MCF 10A (cell line): Measurements from ENCODE around the gene MOB3C. TPM values are rescaled to one million over a fixed set of nuclear protein-coding genes. Genes with fewer than 3 reads are reported as not detected.
A peak's percentile ranks its signal among the peaks of the same experiment; 100 is the strongest.

ENCODE experiments used
- BruUV-seq: library from RNA; stranded (reverse); fragments of 400-500 nt; replicated peaks from 2 replicates; lab custom pipeline; 2021; lab: Mats Ljungman, UMichigan
- CTCF ChIA-PET: fragments of 300-600 bp; sonication (Branson Sonifier 250); formaldehyde crosslinking; extraction: SDS; loops from one replicate; lab custom pipeline; 2021; ENCODE audit warnings: antibody characterized with exemption, inconsistent platforms; lab: Yijun Ruan, JAX
- POLR2A ChIA-PET: fragments of 300-600, 350-650 bp; sonication (Branson Sonifier 250); formaldehyde crosslinking; extraction: SDS; loops from one replicate; lab custom pipeline; 2020; ENCODE audit warnings: antibody characterized with exemption, inconsistent platforms; lab: Yijun Ruan, JAX
- DNase-seq: peaks from one replicate; pipeline ENCODE4 v3.0.0-alpha.2; 2018; ENCODE audit not compliant: unreplicated experiment
- H3K27ac Mint-ChIP-seq: one replicate; pipeline ENCODE4 v1.8.0; 2022; ENCODE audit warnings: mild to moderate bottlenecking, low read depth, mixed read lengths; ENCODE audit not compliant: unreplicated experiment
- H3K27me3 Mint-ChIP-seq: one replicate; pipeline ENCODE4 v1.8.0; 2022; ENCODE audit warnings: mixed read lengths; ENCODE audit not compliant: insufficient read depth, unreplicated experiment
- H3K36me3 Mint-ChIP-seq: one replicate; pipeline ENCODE4 v1.8.0; 2022; ENCODE audit warnings: mild to moderate bottlenecking, moderate library complexity, mixed read lengths; ENCODE audit not compliant: insufficient read depth, unreplicated experiment
- H3K4me1 Mint-ChIP-seq: one replicate; pipeline ENCODE4 v1.8.0; 2022; ENCODE audit warnings: mixed read lengths; ENCODE audit not compliant: insufficient read depth, unreplicated experiment
- H3K4me3 Mint-ChIP-seq: one replicate; pipeline ENCODE4 v1.8.0; 2022; ENCODE audit warnings: mild to moderate bottlenecking, moderate library complexity, mixed read lengths; ENCODE audit not compliant: unreplicated experiment
- H3K9me3 Mint-ChIP-seq: one replicate; pipeline ENCODE4 v1.8.0; 2022; ENCODE audit warnings: mixed read lengths; ENCODE audit not compliant: unreplicated experiment
- intact Hi-C: fragments of 100-400 bp; cut with micrococcal nuclease; formaldehyde crosslinking; loops from 2 replicates; pipeline ENCODE4 v1.14.1; 2022
- total RNA-seq: library from RNA; stranded (reverse); gene quantifications from 2 replicates; pipeline ENCODE4 v1.2.3, GENCODE V29; 2022
- TF ChIP-seq, protein P1 (sequence below): fragments of 200-600 bp; IDR thresholded peaks from one replicate; pipeline ENCODE4 v1.8.0; 2022; ENCODE audit warnings: antibody characterized with exemption, mild to moderate bottlenecking; ENCODE audit not compliant: unreplicated experiment

MOB3C gene
- total RNA-seq, 1 experiment from 2014 or later: 5.8 TPM

DNA sequence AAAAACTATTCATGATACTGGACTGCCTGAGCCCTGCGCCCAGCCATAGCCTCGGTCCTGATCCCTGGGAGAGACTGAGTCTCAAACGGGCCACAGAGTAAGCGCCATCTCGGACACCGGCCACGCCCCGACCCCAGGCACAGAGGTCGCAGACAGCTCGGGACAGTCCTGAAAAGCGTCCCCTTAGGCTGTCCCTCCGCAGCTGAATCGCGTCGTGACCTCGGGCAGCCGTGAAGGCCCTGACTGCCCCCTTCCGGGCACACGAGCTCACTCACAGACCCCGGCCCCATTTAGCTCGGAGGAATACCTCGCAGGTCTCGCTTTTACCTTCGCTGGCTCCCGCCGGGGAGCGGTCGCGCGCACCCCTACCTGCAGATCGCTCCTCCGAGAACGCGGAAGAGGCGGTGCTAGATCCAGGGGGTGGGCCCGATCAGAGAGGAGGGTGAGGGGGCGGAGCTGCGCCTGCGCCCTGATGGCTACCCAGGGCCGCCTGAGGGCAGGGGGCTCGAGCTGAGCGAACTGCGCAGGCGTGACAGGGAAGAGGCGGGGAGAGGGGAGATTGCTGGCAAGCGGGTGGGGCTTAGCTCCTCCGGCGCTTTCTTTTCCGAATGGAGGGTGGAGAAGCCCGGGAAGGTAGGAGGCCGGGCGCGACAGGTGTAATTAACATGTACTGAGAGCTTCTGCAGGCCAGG, 12.6 kb downstream of the MOB3C start, which contains the start of gene MKNK1:
TSS of gene MKNK1 (minus strand) at position 411 of the 692 bp plus-strand sequence. CDS start 20,941 bp downstream, outside the sequence.
- no peaks in the 10 kb centered on the region for H3K27me3 Mint-ChIP-seq
- CTCF ChIA-PET: interaction anchor here (0.6 to 1.6 kb wide), 10 partner anchors 8 to 571 kb away, joined by 3 to 6 read pairs (median 3); partner anchors contain the start of gene MOB3C
- TF ChIP-seq, protein P1, sequence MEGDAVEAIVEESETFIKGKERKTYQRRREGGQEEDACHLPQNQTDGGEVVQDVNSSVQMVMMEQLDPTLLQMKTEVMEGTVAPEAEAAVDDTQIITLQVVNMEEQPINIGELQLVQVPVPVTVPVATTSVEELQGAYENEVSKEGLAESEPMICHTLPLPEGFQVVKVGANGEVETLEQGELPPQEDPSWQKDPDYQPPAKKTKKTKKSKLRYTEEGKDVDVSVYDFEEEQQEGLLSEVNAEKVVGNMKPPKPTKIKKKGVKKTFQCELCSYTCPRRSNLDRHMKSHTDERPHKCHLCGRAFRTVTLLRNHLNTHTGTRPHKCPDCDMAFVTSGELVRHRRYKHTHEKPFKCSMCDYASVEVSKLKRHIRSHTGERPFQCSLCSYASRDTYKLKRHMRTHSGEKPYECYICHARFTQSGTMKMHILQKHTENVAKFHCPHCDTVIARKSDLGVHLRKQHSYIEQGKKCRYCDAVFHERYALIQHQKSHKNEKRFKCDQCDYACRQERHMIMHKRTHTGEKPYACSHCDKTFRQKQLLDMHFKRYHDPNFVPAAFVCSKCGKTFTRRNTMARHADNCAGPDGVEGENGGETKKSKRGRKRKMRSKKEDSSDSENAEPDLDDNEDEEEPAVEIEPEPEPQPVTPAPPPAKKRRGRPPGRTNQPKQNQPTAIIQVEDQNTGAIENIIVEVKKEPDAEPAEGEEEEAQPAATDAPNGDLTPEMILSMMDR: peak; percentile 7
- H3K4me1 Mint-ChIP-seq: peaks cover 17% of the 10 kb centered on the region
- intact Hi-C loops: no loop called here
- TSS peak; percentile 40 for BruUV-seq
- peak within 1 kb of the TSS; percentile 80 for H3K27ac Mint-ChIP-seq
- POLR2A ChIA-PET: interaction anchor here (0.6 to 6.9 kb wide), 22 partner anchors 9 to 1416 kb away, joined by 3 to 73 read pairs (median 4); partner anchors contain the start of genes ATPAF1, EFCAB14 and MOB3C
- H3K4me3 Mint-ChIP-seq: peak within 1 kb of the TSS; percentile 91
- peak; percentile 97 for DNase-seq
- no peaks in the 10 kb centered on the region for H3K9me3 Mint-ChIP-seq
- H3K36me3 Mint-ChIP-seq: no peaks in the 10 kb centered on the region

DNA sequence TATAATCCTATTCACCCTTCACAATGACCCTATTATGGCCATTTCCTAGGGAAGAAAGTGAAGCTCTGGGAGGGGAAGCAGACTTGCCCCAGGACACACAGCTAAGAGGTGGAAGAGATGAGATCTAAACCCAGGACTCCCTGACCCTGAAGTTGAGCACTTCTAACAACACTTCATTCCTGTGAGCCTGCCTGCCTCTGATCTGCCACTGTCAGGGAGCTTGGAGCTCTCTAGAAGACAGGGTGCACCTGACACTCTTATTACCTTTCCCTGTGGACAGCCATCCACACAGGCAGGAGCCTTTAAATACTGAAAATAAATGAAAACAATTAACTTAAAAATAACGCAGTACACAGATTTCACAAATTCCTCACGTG, 13.1 kb downstream of the MOB3C start:
- no peaks in the 10 kb centered on the region for H3K27me3 Mint-ChIP-seq
- no peaks in the 10 kb centered on the region for H3K9me3 Mint-ChIP-seq
- TF ChIP-seq, protein P1: no peak
- BruUV-seq: no TSS peak
- H3K4me1 Mint-ChIP-seq: peaks cover 17% of the 10 kb centered on the region
- POLR2A ChIA-PET: interaction anchor here (0.6 to 6.9 kb wide), 13 partner anchors 9 to 1417 kb away, joined by 3 to 73 read pairs (median 4); partner anchors contain the start of genes EFCAB14 and MOB3C
- no peaks in the 10 kb centered on the region for H3K36me3 Mint-ChIP-seq
- H3K27ac Mint-ChIP-seq: peak overlapping the region; percentile 80
- intact Hi-C loops: no loop called here
- CTCF ChIA-PET: interaction anchor here (0.6 to 1.6 kb wide), 10 partner anchors 8 to 572 kb away, joined by 3 to 6 read pairs (median 3); no protein-coding TSS in a partner anchor
- peak overlapping the region; percentile 91 for H3K4me3 Mint-ChIP-seq
- DNase-seq: no peak

DNA sequence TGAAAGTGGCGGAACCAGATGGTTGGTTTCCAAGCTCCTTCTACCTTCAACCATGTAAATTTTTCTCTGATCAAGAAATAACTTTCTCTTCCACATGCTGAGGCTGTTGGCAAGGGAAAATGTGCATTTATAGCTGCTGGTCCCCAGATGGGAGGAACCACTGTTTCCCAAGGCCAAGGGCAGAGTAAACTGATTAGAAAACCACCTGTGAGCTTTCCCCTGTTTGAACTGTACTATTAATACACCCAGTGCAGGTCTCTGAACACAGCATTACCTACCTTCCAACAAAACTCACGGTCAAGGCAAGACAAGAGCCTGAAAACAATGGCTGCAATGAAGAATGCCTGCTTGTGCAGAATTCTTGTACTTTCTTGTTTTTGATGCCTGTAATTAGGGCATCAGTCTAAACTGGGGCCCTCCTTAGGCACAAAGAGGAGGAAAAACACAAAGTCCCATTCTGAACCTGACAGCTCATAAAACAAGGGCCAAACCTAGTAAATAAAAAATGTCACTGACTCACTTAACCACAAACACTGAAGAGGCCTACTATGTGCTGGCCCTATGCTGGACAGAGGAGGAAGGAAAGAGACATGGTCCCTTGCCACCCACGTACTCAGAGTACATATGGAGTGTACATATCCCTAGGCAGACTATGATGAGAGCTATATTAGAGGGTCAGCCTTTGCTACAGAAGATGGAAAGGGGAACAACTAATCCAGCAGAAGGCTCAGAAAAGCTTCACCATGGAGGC, 15.2 kb downstream of the MOB3C start:
- CTCF ChIA-PET: no interaction called here
- intact Hi-C loops: no loop called here
- Mint-ChIP-seq H3K4me1 (peaks cover 17% of the 10 kb centered on the region), H3K36me3 (no peaks in the 10 kb centered on the region), H3K9me3 (no peaks in the 10 kb centered on the region), H3K27ac (no peak overlapping the region), H3K4me3 (no peak overlapping the region), H3K27me3 (no peaks in the 10 kb centered on the region)
- no TSS peak for BruUV-seq
- TF ChIP-seq, protein P1: no peak
- DNase-seq: no peak
- POLR2A ChIA-PET: interaction anchor here (1.5 to 6.9 kb wide), 3 partner anchors 11 to 16 kb away, joined by 3 to 73 read pairs (median 34); partner anchors contain the start of gene MOB3C
